ENCODE results near the gene HGD.

Gene HGD

GRCh38 chr3:120688121-120688520 lies 6.1 kb upstream of the HGD start:
- no peak for DNase-seq (ENCODE audit: low read depth)
- TF ChIP-seq CTCF (IDR thresholded peaks at IDR 0.05; ENCODE audit: control insufficient read depth, insufficient read depth, low read depth, low read length, missing control alignments), result no peak
- H3K4me3 ChIP-seq (ENCODE audit: control insufficient read depth, low read depth, low read length), result no peak overlapping the region

- H3K4me3 ChIP-seq (ENCODE audit: control insufficient read depth, low read depth, low read length), result no peak overlapping the region
- no peak for TF ChIP-seq CTCF (IDR thresholded peaks at IDR 0.05; ENCODE audit: control insufficient read depth, insufficient read depth, low read depth, low read length, missing control alignments)
- no peak for DNase-seq (ENCODE audit: low read depth)
Observed at GRCh38 chr3:120685411-120685810, 3.4 kb upstream of the HGD start.

- DNase-seq (ENCODE audit: low read depth), result no peak
- TF ChIP-seq CTCF (IDR thresholded peaks at IDR 0.05; ENCODE audit: control insufficient read depth, insufficient read depth, low read depth, low read length, missing control alignments), result no peak
Observed at GRCh38 chr3:120684896-120685295, 2.9 kb upstream of the HGD start.

GRCh38 chr3:120683671-120684301 lies 1.7 kb upstream of the HGD start:
- H3K4me3 ChIP-seq (ENCODE audit: control insufficient read depth, low read depth, low read length), result no peak overlapping the region
- no peak for TF ChIP-seq CTCF (IDR thresholded peaks at IDR 0.05; ENCODE audit: control insufficient read depth, insufficient read depth, low read depth, low read length, missing control alignments)
- no peak for DNase-seq (ENCODE audit: low read depth)

More at GRCh38 chr3:120684896-120685295, 2.9 kb upstream of the HGD start:
- H3K4me3 ChIP-seq (ENCODE audit: control insufficient read depth, low read depth, low read length), result no peak overlapping the region

GRCh38 chr3:120683213-120683612 lies 1.2 kb upstream of the HGD start:
- no peak for DNase-seq (ENCODE audit: low read depth)
- no peak for TF ChIP-seq CTCF (IDR thresholded peaks at IDR 0.05; ENCODE audit: control insufficient read depth, insufficient read depth, low read depth, low read length, missing control alignments)
- no peak overlapping the region for H3K4me3 ChIP-seq (ENCODE audit: control insufficient read depth, low read depth, low read length)

- no peak for DNase-seq (ENCODE audit: low read depth)
- no peak for TF ChIP-seq CTCF (IDR thresholded peaks at IDR 0.05; ENCODE audit: control insufficient read depth, insufficient read depth, low read depth, low read length, missing control alignments)
- no peak overlapping the region for H3K4me3 ChIP-seq (ENCODE audit: control insufficient read depth, low read depth, low read length)
Observed at GRCh38 chr3:120681506-120682038, 467 bp downstream of the HGD start.

Measured in AG09309 (cell line).